Kidney (tissue), 14 donors: ENCODE data around the gene SPARCL1. TPM values are rescaled to one million over a fixed set of nuclear protein-coding genes. Genes with fewer than 3 reads are reported as not detected.
A peak's percentile ranks its signal among the peaks of the same experiment; 100 is the strongest.

Experiments used
- DNase-seq, 5 donors: peaks; one replicate each; pipeline ENCODE4 v3.0.0-alpha.2; 2013 to 2020
- FAIRE-seq: peaks from 2 replicates; lab custom pipeline; 2012; peaks lifted over from hg19 to GRCh38; lab: Jason Lieb, UNC
- H3K27ac ChIP-seq, 2 donors: one replicate each; pipeline ENCODE4 v1.7.0; 2013; ENCODE audit warnings: low read depth in 2 of 2, low read length in 2 of 2, inconsistent platforms in 1 of 2
- H3K27me3 ChIP-seq: one replicate; pipeline ENCODE4 v1.7.1; 2013; ENCODE audit warnings: low read length, inconsistent platforms; ENCODE audit not compliant: control insufficient read depth, insufficient read depth
- H3K36me3 ChIP-seq, 3 donors: one replicate each; pipeline versions ENCODE4 v1.7.0 to v1.7.1; 2013; ENCODE audit warnings: low read length in 3 of 3, control low read depth in 1 of 3, inconsistent platforms in 1 of 3; ENCODE audit not compliant: insufficient read depth in 3 of 3, control insufficient read depth in 2 of 3
- H3K4me1 ChIP-seq, 3 donors: one replicate each; pipeline versions ENCODE4 v1.7.0 to v1.7.1; 2013; ENCODE audit warnings: low read length in 3 of 3, inconsistent platforms in 1 of 3, low read depth in 1 of 3; ENCODE audit not compliant: control insufficient read depth in 2 of 3, insufficient read depth in 2 of 3
- H3K4me3 ChIP-seq, 3 donors: one replicate each; pipeline versions ENCODE4 v1.7.0 to v1.8.1; 2013; ENCODE audit warnings: low read length in 3 of 3, control low read depth in 1 of 3, inconsistent platforms in 1 of 3
- H3K9ac ChIP-seq, 3 donors: one replicate each; pipeline versions ENCODE4 v1.7.0 to v1.7.1; 2013; ENCODE audit warnings: low read length in 3 of 3, control low read depth in 1 of 3, inconsistent platforms in 1 of 3
- H3K9me3 ChIP-seq, 3 donors: one replicate each; pipeline versions ENCODE4 v1.7.0 to v1.7.1; 2013; ENCODE audit warnings: low read length in 3 of 3, control low read depth in 1 of 3, inconsistent platforms in 1 of 3; ENCODE audit not compliant: control insufficient read depth in 2 of 3, insufficient read depth in 1 of 3
- CTCF ChIP-seq: IDR thresholded peaks from 3 replicates; pipeline ENCODE4 v1.5.1; 2012; ENCODE audit warnings: mild to moderate bottlenecking, moderate library complexity, borderline replicate concordance; ENCODE audit not compliant: insufficient read depth; ENCODE audit errors: extremely low read depth
- intact Hi-C: fragments of 100-400 bp; cut with DNase I; formaldehyde crosslinking; loops from one replicate; pipeline ENCODE4 v1.11.1; 2022
- polyA plus RNA-seq: library from polyadenylated mRNA; stranded (reverse); fragments of 350-450 nt; fragmentation: Illumina TruSeq; extraction: RNeasy Lipid Tissue Mini Kit (QIAGEN cat#74804); gene quantifications from one replicate; pipeline ENCODE4 v1.2.3, GENCODE V29; 2014; ENCODE audit warnings: low read depth, low replicate concordance; ENCODE audit not compliant: insufficient read depth
- total RNA-seq: library from RNA; stranded (reverse); fragmentation: NEBNext Ultra II Directional; extraction: Animal tissue kit (Norgen Biotek cat#: 25700); gene quantifications from one replicate; pipeline ENCODE4 v1.2.1, GENCODE V29; 2021
- donor health status: control.
- donor health status: control.
- donor health status: control.
- donor health status: control.
- donor health status: control.
- donor health status: DM: yes; HTN: yes; CAD: no.
- donor health status: Normal renal cell carcinoma (clear cell type).

Gene SPARCL1
- total and polyA plus RNA-seq, 2 donors from 2014 or later = 87.4 to 322 TPM

GRCh38 chr4:87566276-87566675, 37.1 kb upstream of the SPARCL1 start:
- intact Hi-C loops = no loop called here
- no peak for TF ChIP-seq CTCF
- no peak overlapping the region for H3K9ac ChIP-seq
- H3K4me3 ChIP-seq = no peak overlapping the region
- peak; percentile 50 for FAIRE-seq
- no peak overlapping the region for H3K27ac ChIP-seq
- H3K4me1 ChIP-seq = no peaks in the 10 kb centered on the region
- no peaks in the 10 kb centered on the region for H3K9me3 ChIP-seq
- H3K36me3 ChIP-seq = no peaks in the 10 kb centered on the region
- no peaks in the 10 kb centered on the region for H3K27me3 ChIP-seq
- no peak for DNase-seq

- FAIRE-seq (no peak), DNase-seq (no peak)
- no peak overlapping the region for H3K27ac ChIP-seq
- no peaks in the 10 kb centered on the region for H3K4me1 ChIP-seq
- TF ChIP-seq CTCF = no peak
- H3K9ac ChIP-seq = no peak overlapping the region
- no peaks in the 10 kb centered on the region for H3K9me3 ChIP-seq
- no peaks in the 10 kb centered on the region for H3K36me3 ChIP-seq
- intact Hi-C loops = no loop called here
- no peaks in the 10 kb centered on the region for H3K27me3 ChIP-seq
- H3K4me3 ChIP-seq = no peak overlapping the region
These were observed 36.6 kb upstream of the SPARCL1 start for GRCh38 chr4:87565746-87566145.

GRCh38 chr4:87560802-87561201, 31.6 kb upstream of the SPARCL1 start:
- no peak for FAIRE-seq

More at GRCh38 chr4:87560802-87561201, 31.6 kb upstream of the SPARCL1 start:
- Histone ChIP-seq H3K27me3 (no peaks in the 10 kb centered on the region), H3K9me3 (no peaks in the 10 kb centered on the region), H3K36me3 (no peaks in the 10 kb centered on the region), H3K9ac (no peak overlapping the region), H3K4me3 (no peak overlapping the region), H3K27ac (no peak overlapping the region), H3K4me1 (no peaks in the 10 kb centered on the region)
- intact Hi-C loops = no loop called here
- DNase-seq = no peak
- TF ChIP-seq CTCF = no peak
